ENCODE measurements around the gene STXBP6.

STXBP6 gene

DNA sequence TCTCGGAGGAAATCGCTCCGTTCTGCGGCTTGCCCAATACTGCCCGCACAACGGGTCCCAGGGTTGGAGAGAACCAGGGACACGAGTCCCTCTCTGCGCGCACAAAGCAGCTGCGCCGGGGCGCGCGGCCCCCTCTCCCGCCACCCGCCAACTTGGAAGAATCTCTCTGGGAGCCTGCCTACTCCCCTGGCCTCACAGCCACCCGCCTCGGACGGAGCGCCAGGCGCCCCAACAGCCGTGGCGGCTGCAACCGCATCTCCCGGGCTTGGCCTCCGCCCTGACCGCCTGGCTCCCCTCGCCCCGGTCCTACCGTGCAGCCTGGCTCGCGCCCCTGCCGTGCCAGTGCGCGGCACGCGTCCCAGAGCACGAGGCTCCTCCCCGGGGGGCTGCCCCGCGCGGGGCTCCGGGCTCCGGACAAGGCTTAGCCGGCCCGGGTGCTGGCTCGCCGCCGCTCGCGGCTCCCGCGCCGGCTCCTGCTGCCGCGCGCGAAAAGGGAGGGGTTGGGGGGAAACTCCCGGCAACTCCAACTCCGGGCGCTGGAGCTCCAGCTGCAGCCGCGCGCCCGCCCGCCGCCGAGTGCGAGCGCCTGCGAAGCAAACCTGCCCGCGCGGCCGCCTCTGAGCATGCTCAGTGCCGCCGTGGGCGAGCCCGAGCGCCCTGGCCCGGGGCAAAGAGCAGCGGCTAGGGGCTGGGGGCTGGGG lies at the start of gene STXBP6:
Gene STXBP6, minus strand, starts transcription at position 580 of the 701 bp plus-strand sequence. CDS start 75,329 bp downstream, outside the sequence.
- no peak for DNase-seq (ENCODE audit: low read depth, low spot score)

DNA sequence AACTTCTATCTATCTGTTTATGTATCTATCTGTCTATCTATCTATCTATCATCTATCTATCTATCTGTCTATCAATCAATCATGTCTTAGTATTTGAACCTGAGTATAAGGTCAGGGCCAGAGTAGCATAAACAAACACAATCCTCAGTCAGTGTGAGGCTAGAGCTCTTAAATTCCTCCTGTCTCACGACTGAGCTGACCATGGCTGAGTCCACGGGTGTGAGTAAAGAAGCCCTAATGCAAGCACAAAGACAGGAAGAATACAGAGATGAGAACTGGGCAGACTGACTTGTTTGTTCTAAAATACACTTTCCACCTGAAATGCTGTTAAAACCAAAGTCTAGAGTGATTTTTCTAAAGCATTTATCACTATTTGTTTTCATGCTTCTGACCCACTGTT lies 47.2 kb upstream of the STXBP6 start:
- DNase-seq (ENCODE audit: low read depth, low spot score) = no peak

DNA sequence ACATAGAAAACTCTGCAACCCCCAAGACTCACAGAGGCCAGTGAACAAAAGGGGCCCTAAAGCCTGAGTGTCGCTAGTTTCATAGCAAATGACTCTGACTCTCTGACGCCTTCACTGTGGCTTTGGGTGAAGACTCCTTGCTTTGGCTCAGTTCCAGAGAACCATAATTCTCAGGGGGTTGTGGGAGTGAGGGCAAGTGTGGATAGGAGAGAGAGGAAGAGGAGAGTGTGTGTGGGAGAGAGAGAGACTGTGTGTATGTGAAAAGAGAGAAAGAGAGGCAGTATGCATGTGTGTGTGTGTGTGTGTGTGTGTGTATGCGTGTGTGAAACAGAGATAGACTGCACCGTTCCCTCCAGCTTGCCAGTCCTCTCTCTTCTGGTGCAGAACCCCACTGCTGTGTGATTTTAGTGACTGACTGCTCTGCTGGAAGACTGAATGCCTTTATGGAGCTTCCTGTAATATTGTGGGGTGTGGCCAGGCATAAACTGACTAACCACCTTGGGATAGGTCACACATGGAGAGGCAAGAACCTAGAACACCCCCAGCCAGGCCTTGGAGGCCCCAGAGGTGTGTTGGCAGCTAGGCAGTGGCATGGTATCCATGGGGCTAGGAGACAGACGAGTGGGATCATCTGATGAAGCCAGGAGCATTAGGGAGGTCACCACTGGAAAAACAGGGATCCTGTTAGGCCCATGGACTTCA lies 45.9 kb upstream of the STXBP6 start:
- DNase-seq (ENCODE audit: low read depth, low spot score) = no peak

DNA sequence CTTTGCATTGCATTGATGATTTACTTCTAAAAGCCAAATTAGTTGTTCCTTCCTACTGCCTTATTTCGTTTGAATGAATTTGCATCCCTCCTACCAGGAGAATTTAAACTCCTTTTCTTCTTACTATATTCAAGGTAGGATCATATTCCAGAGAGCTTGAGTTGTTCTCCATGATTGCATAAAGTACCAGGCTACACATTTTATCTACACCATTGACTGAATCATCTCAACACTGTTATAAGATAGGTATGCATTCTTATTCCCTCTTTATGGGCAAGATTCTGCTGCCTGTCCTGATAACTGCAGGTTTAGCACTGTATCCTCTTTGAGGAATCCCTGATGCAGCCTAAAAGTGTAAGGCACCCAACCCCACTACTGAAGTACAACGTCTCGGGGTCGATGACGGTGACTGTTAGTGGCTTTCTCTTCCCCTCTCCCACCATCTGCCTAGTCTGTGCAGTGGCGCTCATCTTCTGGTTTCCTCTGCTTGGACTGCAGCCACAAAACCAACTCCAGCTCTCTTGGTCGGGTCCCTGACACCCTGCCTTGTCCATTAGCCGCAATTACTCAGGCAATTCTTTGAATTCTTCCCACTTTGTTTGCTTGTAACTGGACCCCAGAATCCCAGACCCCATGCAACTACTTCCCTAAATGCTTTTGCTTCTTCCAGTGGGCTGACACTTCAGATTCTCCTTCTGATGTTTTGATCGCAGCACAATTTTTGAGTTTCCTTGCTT lies 44.4 kb upstream of the STXBP6 start:
- DNase-seq (ENCODE audit: low read depth, low spot score) = no peak

DNA sequence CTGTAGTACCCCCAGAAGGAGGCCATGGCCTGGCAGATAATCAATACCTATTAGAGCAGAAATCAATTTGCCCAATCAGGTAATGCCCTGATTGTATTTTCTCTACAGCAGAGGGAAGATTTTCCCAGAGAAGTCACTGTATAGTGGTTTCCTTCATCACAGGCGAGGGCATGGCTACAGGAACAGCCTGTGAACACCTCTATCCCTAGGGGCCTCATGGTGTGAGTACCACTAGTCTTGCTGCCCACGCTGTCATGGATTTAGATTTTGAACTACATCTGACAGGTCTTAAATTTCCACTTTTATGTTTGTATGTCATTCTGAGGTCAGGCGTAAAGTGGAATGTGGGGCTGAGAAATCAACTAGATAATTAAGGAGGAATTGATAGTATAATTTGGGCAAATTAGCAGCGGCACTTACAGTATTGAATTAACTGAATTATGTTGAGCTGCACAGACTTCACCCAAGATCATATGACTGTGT lies 42.4 kb upstream of the STXBP6 start:
- DNase-seq (ENCODE audit: low read depth, low spot score) = no peak

GRCh38 chr14:25090716-25091454 lies 40.9 kb upstream of the STXBP6 start:
- DNase-seq (ENCODE audit: low read depth, low spot score) = no peak

GRCh38 chr14:25090256-25090655 lies 40.3 kb upstream of the STXBP6 start:
- no peak for DNase-seq (ENCODE audit: low read depth, low spot score)

DNA sequence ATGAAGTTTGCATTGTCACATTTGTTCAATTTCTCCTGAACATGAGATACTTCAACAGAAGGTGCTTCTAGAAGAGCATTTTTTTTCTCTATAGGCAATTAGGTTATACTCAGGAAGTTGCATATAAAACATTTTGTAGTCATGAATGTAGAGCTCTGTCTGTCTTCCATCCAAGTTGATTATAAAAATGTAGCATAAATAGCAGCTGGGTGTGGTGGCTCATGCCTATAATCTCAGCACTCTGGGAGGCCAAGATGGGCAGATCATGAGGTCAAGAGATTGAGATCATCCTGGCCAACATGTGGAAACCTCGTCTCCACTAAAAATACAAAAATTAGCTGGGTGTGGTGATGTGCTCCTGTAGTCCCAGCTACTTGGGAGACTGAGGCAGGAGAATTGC lies 39.5 kb upstream of the STXBP6 start:
- DNase-seq (ENCODE audit: low read depth, low spot score) = no peak

DNA sequence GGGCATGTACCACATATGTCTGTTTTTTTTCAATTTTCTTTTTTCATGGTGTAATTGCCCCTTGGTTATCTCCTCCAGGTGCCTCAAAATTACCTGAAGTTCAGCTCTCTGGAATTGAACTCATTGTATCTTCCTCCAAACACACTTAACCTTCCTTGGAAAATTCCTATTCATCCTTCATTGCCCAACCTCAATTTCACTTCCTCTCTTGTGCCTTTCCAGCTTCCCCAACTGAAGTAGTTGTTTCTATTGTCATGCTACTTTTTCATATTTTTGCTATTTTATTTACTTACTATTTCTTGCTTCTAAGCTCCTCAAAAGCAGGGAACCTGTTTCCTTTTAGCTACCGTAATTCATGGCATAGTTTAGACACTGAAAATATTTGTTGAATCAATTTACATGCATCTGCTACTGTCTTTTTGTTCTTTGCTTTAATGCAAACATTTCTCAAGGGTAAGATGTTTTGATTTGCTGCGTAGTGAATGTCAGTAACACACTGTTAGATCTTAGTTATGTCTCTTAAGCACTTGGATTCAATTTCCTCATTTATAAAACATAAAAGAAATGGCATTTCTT lies 37.0 kb upstream of the STXBP6 start:
- DNase-seq (ENCODE audit: low read depth, low spot score) = no peak

DNA sequence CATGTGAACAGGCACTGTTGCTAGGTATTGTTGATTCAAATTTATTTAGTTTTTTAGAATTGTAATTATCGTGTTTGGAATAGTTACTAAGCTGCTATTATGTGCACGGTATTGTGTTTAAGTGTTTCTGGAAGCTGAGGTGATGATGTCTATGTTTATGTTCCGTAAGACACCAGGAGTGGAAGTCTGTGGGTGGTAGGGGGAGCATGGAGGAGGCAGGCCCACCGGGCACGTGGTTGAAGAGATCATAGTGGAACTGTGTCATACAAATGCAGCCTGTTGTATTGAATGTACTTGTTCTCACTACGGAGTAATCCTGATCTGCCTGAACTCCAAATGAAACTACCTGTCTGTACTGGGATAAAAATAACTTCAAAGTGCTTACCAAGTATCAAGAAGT lies 36.1 kb upstream of the STXBP6 start:
- DNase-seq (ENCODE audit: low read depth, low spot score) = no peak

GRCh38 chr14:25080682-25081081 lies 30.7 kb upstream of the STXBP6 start:
- DNase-seq (ENCODE audit: low read depth, low spot score) = no peak

GRCh38 chr14:25079311-25079710 lies 29.4 kb upstream of the STXBP6 start:
- DNase-seq (ENCODE audit: low read depth, low spot score) = no peak

- no peak for DNase-seq (ENCODE audit: low read depth, low spot score)
Measured at GRCh38 chr14:25074099-25074685, 24.2 kb upstream of the STXBP6 start.

DNA sequence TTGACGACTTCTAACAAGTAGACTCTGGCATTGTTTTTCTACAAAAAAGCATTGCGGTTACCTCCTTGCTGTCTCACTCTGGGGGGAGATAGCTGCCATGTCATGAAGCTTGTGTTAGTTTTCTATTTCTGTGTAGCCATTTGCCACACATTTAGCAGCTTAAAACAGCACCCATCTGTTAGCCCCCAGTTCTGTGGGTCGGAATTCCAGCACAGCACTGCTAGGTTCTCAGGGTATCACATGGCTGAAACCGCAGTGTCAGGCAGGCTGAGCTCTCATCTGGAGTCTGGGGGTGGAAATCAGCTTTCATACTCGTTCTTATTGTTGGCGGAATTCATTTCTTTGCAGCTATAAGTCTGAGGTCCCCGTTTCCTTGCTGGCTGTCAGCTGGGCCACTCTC lies 19.9 kb upstream of the STXBP6 start:
- no peak for DNase-seq (ENCODE audit: low read depth, low spot score)

DNA sequence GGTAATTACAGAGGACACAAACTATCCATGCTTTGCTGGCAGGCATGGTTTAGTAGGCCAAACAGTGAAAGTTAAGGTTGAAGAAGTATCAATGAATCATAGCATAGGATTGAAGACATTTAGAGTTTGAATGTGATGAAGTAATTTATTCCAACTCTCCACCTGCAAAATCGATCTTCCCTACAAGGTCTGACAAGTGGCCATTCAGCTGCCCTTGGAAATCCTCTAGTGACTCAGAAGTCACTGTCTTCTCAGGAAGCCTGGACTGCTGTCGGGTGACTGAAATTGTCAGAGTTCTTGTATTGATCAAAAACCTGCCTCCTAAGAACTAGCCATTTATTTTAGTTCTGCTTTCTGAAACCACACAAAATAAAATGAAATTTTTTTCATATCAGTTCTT lies 17.7 kb upstream of the STXBP6 start:
- DNase-seq (ENCODE audit: low read depth, low spot score) = no peak

- no peak for DNase-seq (ENCODE audit: low read depth, low spot score)
Measured at GRCh38 chr14:25062022-25062321, 12.0 kb upstream of the STXBP6 start.

GRCh38 chr14:25056688-25057078 lies 6.7 kb upstream of the STXBP6 start:
- DNase-seq (ENCODE audit: low read depth, low spot score) = no peak

DNA sequence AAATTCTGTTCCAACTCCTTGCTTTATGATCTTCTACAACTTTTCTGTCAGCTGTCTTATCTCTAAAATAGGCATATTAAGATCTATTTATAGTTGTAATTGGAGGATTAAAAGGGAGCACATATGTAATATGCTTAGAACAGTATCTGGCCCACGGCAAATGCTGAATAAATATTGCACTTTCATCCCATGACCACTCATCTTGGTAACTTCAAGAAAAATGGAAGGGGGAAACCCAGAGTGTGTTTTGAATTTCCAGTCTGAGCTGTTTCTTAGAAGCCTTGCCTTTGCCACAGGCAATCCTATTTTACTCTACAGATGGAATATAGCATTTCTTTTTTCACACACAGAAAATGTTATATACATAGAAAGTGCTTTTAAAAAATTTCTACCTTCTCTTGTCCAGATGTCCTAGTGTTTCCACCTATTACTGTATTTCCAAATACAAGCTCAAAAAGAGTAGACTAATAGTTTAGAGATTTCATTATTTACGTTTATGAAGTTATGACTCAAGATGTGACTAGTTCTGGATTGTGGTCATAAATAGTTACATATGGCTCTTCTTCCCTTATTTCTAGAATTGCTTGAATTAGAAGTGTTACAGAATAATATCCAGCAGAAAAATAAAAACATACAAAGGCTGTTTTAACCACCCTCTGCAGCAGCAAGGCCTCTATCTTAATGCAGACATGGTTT lies 6.2 kb upstream of the STXBP6 start:
- no peak for DNase-seq (ENCODE audit: low read depth, low spot score)

- DNase-seq (ENCODE audit: low read depth, low spot score) = no peak
Measured at GRCh38 chr14:25055005-25055404, 5.1 kb upstream of the STXBP6 start.

DNA sequence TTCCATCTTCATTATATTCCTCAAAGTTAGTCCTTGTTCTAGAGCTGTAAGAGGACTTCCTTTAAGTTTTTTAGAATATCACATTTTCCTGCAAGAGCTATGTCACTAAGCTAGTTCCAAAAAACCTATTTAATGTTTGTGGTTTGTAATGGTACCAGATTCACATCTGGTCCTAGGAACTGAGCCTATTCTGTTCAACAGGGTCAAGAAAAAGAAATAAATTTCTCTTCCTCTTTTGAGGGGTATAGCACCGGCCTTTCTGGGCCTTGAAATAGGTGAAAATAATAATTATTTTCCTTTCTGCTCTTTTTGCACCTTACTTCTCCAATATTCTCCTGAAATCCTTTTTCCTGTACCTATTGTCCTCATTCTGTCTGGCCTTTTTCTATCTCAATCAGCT lies 3.6 kb upstream of the STXBP6 start:
- DNase-seq (ENCODE audit: low read depth, low spot score) = no peak

GRCh38 chr14:25052921-25053320 lies 3.0 kb upstream of the STXBP6 start:
- no peak for DNase-seq (ENCODE audit: low read depth, low spot score)

Measured in smooth muscle cell of the brain vasculature (primary cell).